GM12801 (cell line): ENCODE measurements around the gene RAB11FIP5.

Source experiments
- CTCF ChIP-seq: IDR thresholded peaks from one replicate; pipeline ENCODE4 v1.5.1; 2011; ENCODE audit warnings: control low read depth; ENCODE audit not compliant: insufficient read length; ENCODE audit errors: extremely low read depth

Gene RAB11FIP5

GRCh38 chr2:73033766-73034381 lies 78.9 kb downstream of the RAB11FIP5 start:
- TF ChIP-seq CTCF: no peak

DNA sequence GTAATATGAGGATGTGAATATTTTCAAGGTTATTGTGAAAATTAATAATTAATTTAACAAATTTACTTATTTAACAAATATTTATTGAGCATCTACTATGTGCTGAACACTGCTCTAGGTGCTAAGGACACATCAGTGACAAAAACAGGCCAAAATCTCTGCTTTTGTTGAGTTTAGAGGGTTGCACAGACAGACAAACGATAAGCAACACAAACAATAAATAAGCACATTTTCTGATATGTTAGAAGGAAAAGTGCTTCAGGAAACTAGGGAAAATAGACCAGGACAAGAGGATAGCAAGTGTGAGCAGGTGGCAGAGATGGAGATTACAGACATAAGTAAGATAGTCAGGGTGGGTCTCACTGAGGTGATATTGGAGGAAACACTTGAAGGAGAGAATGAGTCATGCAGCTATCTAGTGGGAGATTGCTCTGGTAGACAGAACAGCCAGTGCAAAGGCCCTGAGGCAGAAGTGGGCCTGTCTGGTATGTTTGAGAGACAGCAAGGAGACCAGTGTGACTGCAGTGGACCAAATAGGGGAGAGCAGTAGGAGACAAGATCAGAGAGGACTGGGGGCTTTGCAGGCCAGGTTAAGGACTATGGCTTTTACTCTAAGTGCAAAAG lies 79.5 kb downstream of the RAB11FIP5 start:
- TF ChIP-seq CTCF: no peak

DNA sequence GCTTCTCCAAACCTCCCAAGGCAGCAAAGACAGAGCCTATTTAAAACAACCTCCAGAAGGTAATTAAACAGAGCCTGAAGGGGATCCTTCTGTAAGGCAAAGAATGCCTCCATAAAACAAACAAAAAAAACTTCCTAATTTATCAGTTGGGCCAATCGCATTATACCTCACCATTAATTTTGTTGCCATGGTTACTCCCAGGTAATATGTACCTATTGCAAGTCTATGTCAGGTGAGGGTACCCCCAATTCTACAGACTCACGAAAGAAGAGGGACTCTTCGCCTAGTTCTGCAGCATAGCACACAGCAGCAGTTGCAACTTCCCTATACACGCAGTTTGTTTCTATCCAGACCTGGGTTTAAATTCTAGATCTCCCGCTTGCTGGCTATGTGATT lies 80.0 kb downstream of the RAB11FIP5 start:
- TF ChIP-seq CTCF: no peak

DNA sequence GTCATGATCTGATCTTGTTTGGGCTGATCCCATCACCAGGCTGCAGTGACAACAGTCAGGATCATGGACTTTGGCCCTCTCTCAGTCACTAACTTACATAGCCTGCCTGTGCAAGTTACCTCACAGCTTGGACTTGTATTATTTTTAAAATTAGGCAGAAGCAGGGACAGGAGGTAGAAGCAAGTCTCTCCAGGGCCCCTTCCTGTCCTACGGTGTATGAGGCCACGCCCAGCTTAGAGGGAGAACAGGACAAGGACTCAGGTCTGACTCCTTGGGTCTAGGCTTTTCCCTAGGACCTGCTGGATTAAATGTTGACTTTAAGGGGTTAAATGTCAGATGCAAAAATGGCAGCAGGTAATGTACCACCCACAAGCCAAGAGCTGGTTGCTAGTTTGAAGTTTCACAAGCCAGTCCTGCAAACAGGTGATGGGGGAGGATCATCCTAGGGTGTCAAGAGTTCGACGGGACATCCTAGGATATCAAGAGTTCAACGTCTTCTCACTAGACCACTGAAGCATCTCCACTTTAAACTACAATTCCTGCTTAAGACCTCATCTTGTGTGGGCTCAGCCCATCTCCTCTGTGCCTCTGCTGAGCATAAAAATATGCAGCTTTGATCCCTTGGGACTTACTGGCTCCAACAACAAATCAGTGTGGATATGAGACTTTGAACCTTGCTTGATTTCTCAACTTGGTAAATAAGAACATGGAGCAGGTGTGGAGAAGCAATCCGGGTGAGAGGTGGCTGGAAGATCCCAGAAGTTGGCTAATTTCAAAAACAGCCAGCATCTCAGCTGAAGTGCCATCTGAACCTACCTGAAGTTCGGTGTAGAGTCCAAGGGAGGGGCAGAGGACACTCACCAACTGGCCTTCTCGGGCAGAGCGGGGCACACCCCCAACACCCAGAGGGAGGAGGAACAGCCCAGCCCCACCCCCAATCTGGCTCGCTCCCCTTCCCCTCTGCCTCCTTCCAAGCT lies 80.7 kb downstream of the RAB11FIP5 start:
- TF ChIP-seq CTCF: no peak

- no peak for TF ChIP-seq CTCF
Measured at GRCh38 chr2:73031095-73031678, 81.6 kb downstream of the RAB11FIP5 start.

DNA sequence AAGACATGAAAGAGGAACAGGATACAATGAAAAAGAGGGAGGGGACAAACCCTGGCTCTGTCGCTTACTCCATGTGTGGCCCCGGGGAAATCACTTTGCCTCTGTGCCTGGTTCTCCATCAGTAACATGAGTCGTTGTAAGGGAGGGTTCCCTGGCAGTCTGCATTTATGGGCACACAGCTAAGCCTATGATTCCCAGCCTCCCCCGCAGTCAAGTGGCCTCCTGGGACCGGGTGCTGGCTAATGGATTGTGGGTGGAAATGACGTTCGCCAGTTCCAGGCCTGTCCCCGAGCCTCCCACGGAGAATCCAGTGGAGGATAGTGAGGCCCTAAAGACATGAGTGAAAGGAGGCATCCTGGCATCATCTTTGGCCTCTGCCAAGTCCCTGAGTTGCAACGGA lies 83.9 kb downstream of the RAB11FIP5 start:
- TF ChIP-seq CTCF: no peak

DNA sequence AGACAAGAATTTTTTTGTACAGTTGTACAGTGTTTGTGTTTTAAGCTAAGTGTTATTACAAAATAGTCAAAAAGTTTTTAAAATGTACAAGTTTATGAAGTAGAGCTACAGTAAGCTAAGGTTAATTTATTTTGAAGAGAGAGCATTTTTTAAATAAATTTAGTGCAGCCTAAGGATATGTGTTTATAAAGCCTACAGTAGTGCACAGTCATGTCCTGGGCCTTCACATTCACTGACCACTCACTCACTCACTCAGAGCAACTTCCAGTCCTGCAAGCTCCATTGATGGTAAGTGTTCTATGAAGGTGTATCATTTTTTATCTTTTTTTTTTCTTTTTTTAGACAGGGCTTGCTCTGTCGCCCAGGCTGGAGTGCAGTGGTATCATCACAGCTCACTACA lies 85.4 kb downstream of the RAB11FIP5 start:
- no peak for TF ChIP-seq CTCF
